Thyroid gland (tissue), 4 donors: ENCODE measurements around the gene L2HGDH. TPM values are rescaled to one million over a fixed set of nuclear protein-coding genes. Genes with fewer than 3 reads are reported as not detected.
A peak's percentile ranks its signal among the peaks of the same experiment; 100 is the strongest.

Experiments used
- DNase-seq, 2 donors: peaks; one replicate each; pipeline ENCODE4 v3.0.0-alpha.2; 2019
- H3K27ac ChIP-seq, 3 donors: fragments of 200-600 bp; sonication (generic); 1 replicate in 2 of 3; 2 replicates in 1 of 3; pipeline ENCODE4 v1.5.1; 2016 to 2019; ENCODE audit warnings: mild to moderate bottlenecking in 1 of 3, moderate library complexity in 1 of 3
- H3K27me3 ChIP-seq: fragments of 200-600 bp; sonication (generic); one replicate; pipeline ENCODE4 v1.5.1; 2019
- H3K36me3 ChIP-seq, 2 donors: fragments of 200-600 bp; sonication (generic); one replicate each; pipeline ENCODE4 v1.5.1; 2016 to 2019
- H3K4me1 ChIP-seq, 2 donors: fragments of 200-600 bp; sonication (generic); one replicate each; pipeline ENCODE4 v1.5.1; 2017 to 2019
- H3K4me3 ChIP-seq, 3 donors: fragments of 200-600 bp; sonication (generic); replicated peaks in 1 of 3; 1 replicate in 2 of 3; 2 replicates in 1 of 3; pipeline ENCODE4 v1.5.1; 2016; ENCODE audit warnings: mild to moderate bottlenecking in 1 of 3
- H3K9me3 ChIP-seq: fragments of 200-600 bp; sonication (generic); one replicate; pipeline ENCODE4 v1.5.1; 2017
- POLR2A ChIP-seq, 2 donors: fragments of 450-650 bp; IDR thresholded peaks; one replicate each; pipeline ENCODE4 v1.6.1; 2017; ENCODE audit warnings: antibody characterized with exemption in 2 of 2, mild to moderate bottlenecking in 2 of 2, moderate library complexity in 1 of 2
- WGBS, 2 donors: methylation state at CpG; one replicate each; pipeline ENCODE4 v1.1.5; 2017; 5-methylcytosine and 5-hydroxymethylcytosine counted together
- intact Hi-C: fragments of 100-400 bp; cut with DNase I; formaldehyde crosslinking; loops from one replicate; pipeline ENCODE4 v1.15.1; 2023
- total RNA-seq, 4 donors: library from RNA; depleted of rRNA; stranded (reverse); fragments of >200 nt; gene quantifications; one replicate each; pipeline ENCODE4 v1.2.3, GENCODE V29; 2016
- TF ChIP-seq, protein P1 (sequence below), 6 experiments: fragments of 200-600 bp in 3 of 6; fragments of 450-650 bp in 3 of 6; sonication (generic) in 3 of 6; IDR thresholded peaks; one replicate each; pipeline ENCODE4 v1.5.1; 2016 to 2019; ENCODE audit warnings: antibody characterized with exemption in 6 of 6, mild to moderate bottlenecking in 2 of 6, inconsistent platforms in 1 of 6, moderate library complexity in 1 of 6

L2HGDH gene
- total RNA-seq, 4 donors from 2014 or later = 8.7 to 10.9 (median 9.7) TPM

- TF ChIP-seq, protein P1, sequence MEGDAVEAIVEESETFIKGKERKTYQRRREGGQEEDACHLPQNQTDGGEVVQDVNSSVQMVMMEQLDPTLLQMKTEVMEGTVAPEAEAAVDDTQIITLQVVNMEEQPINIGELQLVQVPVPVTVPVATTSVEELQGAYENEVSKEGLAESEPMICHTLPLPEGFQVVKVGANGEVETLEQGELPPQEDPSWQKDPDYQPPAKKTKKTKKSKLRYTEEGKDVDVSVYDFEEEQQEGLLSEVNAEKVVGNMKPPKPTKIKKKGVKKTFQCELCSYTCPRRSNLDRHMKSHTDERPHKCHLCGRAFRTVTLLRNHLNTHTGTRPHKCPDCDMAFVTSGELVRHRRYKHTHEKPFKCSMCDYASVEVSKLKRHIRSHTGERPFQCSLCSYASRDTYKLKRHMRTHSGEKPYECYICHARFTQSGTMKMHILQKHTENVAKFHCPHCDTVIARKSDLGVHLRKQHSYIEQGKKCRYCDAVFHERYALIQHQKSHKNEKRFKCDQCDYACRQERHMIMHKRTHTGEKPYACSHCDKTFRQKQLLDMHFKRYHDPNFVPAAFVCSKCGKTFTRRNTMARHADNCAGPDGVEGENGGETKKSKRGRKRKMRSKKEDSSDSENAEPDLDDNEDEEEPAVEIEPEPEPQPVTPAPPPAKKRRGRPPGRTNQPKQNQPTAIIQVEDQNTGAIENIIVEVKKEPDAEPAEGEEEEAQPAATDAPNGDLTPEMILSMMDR (IDR thresholded peaks at IDR 0.05) = no peak
- TF ChIP-seq POLR2A (IDR thresholded peaks at IDR 0.05) = no peak
- H3K4me3 ChIP-seq = no peak overlapping the region
- no peak for DNase-seq
- 82 to 88% methylated on average over 2 of the region's 2 CpGs for WGBS, 2 donors
- H3K36me3 ChIP-seq = no peaks in the 10 kb centered on the region
- no peaks in the 10 kb centered on the region for H3K9me3 ChIP-seq
- intact Hi-C loops = no loop called here
- no peaks in the 10 kb centered on the region for H3K4me1 ChIP-seq
- H3K27me3 ChIP-seq = no peaks in the 10 kb centered on the region
- H3K27ac ChIP-seq = no peak overlapping the region
These were observed 49.2 kb downstream of the L2HGDH start for GRCh38 chr14:50262865-50263264.

DNA sequence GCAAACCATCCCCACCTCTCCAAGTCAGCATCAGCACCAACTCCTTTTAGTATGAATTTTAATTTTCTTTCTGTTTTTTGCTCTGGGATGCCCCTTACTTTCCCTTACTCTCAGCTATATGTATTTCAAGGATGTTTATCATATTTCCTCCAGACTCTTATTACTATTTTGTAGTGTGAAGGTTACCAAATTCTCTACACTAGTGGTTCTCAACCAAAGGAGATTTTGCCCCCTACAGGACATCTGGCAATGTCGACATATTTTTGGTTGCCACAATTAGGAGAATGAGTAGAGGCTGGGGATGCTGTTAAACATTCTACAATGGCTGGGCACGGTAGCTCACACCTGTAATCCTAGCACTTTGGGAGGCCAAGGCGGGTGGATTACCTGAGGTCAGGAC lies 51.5 kb downstream of the L2HGDH start:
- H3K4me3 ChIP-seq = no peak overlapping the region
- H3K9me3 ChIP-seq = no peaks in the 10 kb centered on the region
- no peaks in the 10 kb centered on the region for H3K36me3 ChIP-seq
- no peaks in the 10 kb centered on the region for H3K27me3 ChIP-seq
- TF ChIP-seq POLR2A (IDR thresholded peaks at IDR 0.05) = no peak
- TF ChIP-seq, protein P1 (IDR thresholded peaks at IDR 0.05) = peak in 3 of 6 experiments; percentile 33 to 42 (median 36)
- intact Hi-C loops = no loop called here
- H3K4me1 ChIP-seq = no peaks in the 10 kb centered on the region
- DNase-seq = no peak
- WGBS, 2 donors = 46 to 55% methylated on average over 3 of the region's 3 CpGs
- H3K27ac ChIP-seq = no peak overlapping the region

- no peak for DNase-seq
- intact Hi-C loops = no loop called here
- H3K27me3 ChIP-seq = no peaks in the 10 kb centered on the region
- H3K36me3 ChIP-seq = no peaks in the 10 kb centered on the region
- 88% methylated on average over 3 of the region's 3 CpGs for WGBS, 2 donors
- TF ChIP-seq POLR2A (IDR thresholded peaks at IDR 0.05) = no peak
- TF ChIP-seq, protein P1 (IDR thresholded peaks at IDR 0.05) = no peak
- no peaks in the 10 kb centered on the region for H3K4me1 ChIP-seq
- no peaks in the 10 kb centered on the region for H3K9me3 ChIP-seq
- H3K27ac ChIP-seq = no peak overlapping the region
- no peak overlapping the region for H3K4me3 ChIP-seq
These were observed 52.0 kb downstream of the L2HGDH start for GRCh38 chr14:50260072-50260471.

DNA sequence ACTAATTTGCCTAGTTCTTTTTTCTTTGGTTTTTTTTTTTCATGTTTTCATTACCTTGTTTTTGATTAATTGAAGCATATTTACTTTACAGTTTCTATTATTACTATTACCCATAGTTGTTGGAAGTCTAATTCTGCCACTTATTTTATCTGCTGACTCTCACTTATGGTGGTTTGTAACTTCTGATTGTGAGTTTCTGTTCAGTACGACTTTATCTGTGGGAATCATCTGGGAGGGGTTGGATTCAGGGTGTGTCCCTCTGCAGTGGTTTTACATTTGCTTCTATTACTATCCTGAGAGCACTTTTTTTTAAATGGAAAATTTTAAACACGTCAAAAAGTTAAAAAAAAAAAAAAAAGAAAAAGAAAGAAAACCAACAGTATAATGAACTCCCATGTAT lies 54.3 kb downstream of the L2HGDH start:
- Histone ChIP-seq H3K9me3 (no peaks in the 10 kb centered on the region), H3K27me3 (no peaks in the 10 kb centered on the region), H3K4me1 (no peaks in the 10 kb centered on the region), H3K27ac (no peak overlapping the region), H3K4me3 (no peak overlapping the region), H3K36me3 (no peaks in the 10 kb centered on the region)
- intact Hi-C loops = no loop called here
- 55 to 71% methylated on average over 2 of the region's 2 CpGs for WGBS, 2 donors
- DNase-seq = no peak
- TF ChIP-seq POLR2A (IDR thresholded peaks at IDR 0.05) = no peak
- TF ChIP-seq, protein P1 (IDR thresholded peaks at IDR 0.05) = no peak

DNA sequence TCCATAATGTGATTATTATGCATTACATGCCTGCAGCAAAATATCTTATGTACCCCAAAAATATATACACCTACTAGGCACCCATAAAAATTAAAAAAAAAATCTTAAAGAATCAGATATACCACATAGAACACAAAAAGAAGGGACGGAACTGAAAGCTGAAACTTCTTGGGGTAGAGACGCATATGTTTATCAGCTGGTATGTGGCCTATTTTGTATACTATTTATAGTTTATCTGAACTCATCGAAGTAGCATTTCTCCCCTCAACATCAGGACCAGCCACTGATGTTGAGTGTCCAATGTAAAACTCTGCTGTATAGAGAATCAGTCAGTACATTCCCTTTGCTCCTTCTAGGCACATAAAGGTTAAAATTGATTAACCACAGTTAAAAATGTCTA lies 57.8 kb downstream of the L2HGDH start:
- Histone ChIP-seq H3K4me1 (peaks cover 0 to 10% of the 10 kb centered on the region in 2 donors), H3K27ac (no peak overlapping the region), H3K4me3 (no peak overlapping the region), H3K9me3 (no peaks in the 10 kb centered on the region), H3K36me3 (no peaks in the 10 kb centered on the region), H3K27me3 (no peaks in the 10 kb centered on the region)
- intact Hi-C loops = no loop called here
- WGBS, 2 donors = 94 to 95% methylated on average over 3 of the region's 3 CpGs
- TF ChIP-seq, protein P1 (IDR thresholded peaks at IDR 0.05) = no peak
- no peak for TF ChIP-seq POLR2A (IDR thresholded peaks at IDR 0.05)
- no peak for DNase-seq
